ENCODE measurements around the gene ZNF793.

The ZNF793 gene

DNA sequence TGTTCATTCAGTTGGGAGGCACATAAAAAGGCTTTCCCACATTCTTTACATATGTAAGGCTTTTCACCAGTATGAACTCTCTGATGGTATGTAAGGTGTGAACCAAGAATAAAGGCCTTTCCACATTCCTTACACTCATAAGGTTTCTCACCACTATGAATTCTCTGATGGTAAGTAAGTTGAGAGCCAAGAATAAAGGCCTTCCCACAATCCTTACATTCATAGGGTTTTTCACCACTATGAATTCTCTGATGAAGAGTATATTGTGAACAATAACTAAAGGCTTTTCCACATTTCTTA, 58.6 kb downstream of the ZNF793 start:
- no peak for DNase-seq (ENCODE audit: low read depth in 3 of 3)

GRCh38 chr19:37572203-37572602, 65.5 kb downstream of the ZNF793 start:
- no peak for DNase-seq (ENCODE audit: low read depth in 3 of 3)

- DNase-seq (ENCODE audit: low read depth in 3 of 3), result no peak
Observed at GRCh38 chr19:37583340-37583739, 76.6 kb downstream of the ZNF793 start.
